PC-3 (cell line): ENCODE data around the gene PTP4A1. TPM values are rescaled to one million over a fixed set of nuclear protein-coding genes. Genes with fewer than 3 reads are reported as not detected.

Experiments
- ATAC-seq: fragments of 200-7000 bp; cut with Tn5 transposase; 2 replicates; pipeline ENCODE4 v1.9.1; 2020; ENCODE audit warnings: mild to moderate bottlenecking, moderate library complexity
- BruUV-seq: library from RNA; stranded (reverse); fragments of 400-500 nt; replicated peaks from 2 replicates; lab custom pipeline; 2021; lab: Mats Ljungman, UMichigan
- CTCF ChIA-PET: fragments of 300-600 bp; sonication (Branson Sonifier 250); formaldehyde crosslinking; loops from one replicate; lab custom pipeline; 2022; ENCODE audit warnings: antibody characterized with exemption; lab: Charles Lee
- POLR2A ChIA-PET: fragments of 300-600 bp; sonication (Branson Sonifier 250); formaldehyde crosslinking; loops from one replicate; lab custom pipeline; 2022; ENCODE audit warnings: antibody characterized with exemption; ENCODE audit not compliant: unreplicated experiment; lab: Charles Lee
- DNase-seq: peaks from one replicate; pipeline ENCODE4 v3.0.0-alpha.2; 2015
- H2AFZ ChIP-seq: fragments of 300-600 bp; sonication (generic); 2 replicates; pipeline ENCODE4 v1.6.0; 2016; ENCODE audit warnings: antibody characterized with exemption, low read length
- H3F3A ChIP-seq: fragments of 300-600 bp; sonication (generic); one replicate; pipeline ENCODE4 v1.6.0; 2017; ENCODE audit warnings: antibody characterized with exemption, low read length, control low read depth, mild to moderate bottlenecking; ENCODE audit not compliant: unreplicated experiment
- H3K27ac ChIP-seq: fragments of 300-600 bp; sonication (generic); 2 replicates; pipeline ENCODE4 v1.5.1; 2016; ENCODE audit warnings: mild to moderate bottlenecking, low read length
- H3K27me3 ChIP-seq: fragments of 300-600 bp; sonication (generic); 2 replicates; pipeline ENCODE4 v1.6.1; 2016; ENCODE audit warnings: low read length, mixed read lengths
- H3K36me3 ChIP-seq: fragments of 300-600 bp; sonication (generic); 2 replicates; pipeline ENCODE4 v1.6.1; 2016; ENCODE audit warnings: low read depth, mixed run types, low read length, mixed read lengths
- H3K4me1 ChIP-seq: fragments of 300-600 bp; sonication (generic); 2 replicates; pipeline ENCODE4 v1.5.1; 2016; ENCODE audit warnings: low read length; ENCODE audit not compliant: insufficient read depth
- H3K4me2 ChIP-seq: fragments of 300-600 bp; sonication (generic); 2 replicates; pipeline ENCODE4 v1.6.0; 2016; ENCODE audit warnings: low read length
- H3K4me3 ChIP-seq: fragments of 300-600 bp; sonication (generic); 2 replicates; pipeline ENCODE4 v1.5.1; 2016; ENCODE audit warnings: mild to moderate bottlenecking, low read length, mixed read lengths
- H3K79me2 ChIP-seq: fragments of 300-600 bp; sonication (generic); 2 replicates; pipeline ENCODE4 v1.6.1; 2017; ENCODE audit warnings: low read length, mixed read lengths
- H3K9ac ChIP-seq: fragments of 300-600 bp; sonication (generic); 2 replicates; pipeline ENCODE4 v1.6.0; 2016; ENCODE audit warnings: mild to moderate bottlenecking, low read length
- H3K9me2 ChIP-seq: fragments of 300-600 bp; sonication (generic); replicated peaks from 2 replicates; pipeline ENCODE4 v1.6.1; 2016; ENCODE audit warnings: mixed run types, low read length, mixed read lengths
- H3K9me3 ChIP-seq: fragments of 300-600 bp; sonication (generic); 2 replicates; pipeline ENCODE4 v1.6.1; 2016; ENCODE audit warnings: low read length, mixed read lengths
- H4K20me1 ChIP-seq: fragments of 300-600 bp; sonication (generic); 2 replicates; pipeline ENCODE4 v1.6.1; 2016; ENCODE audit warnings: low read length, mixed read lengths
- CTCF ChIP-seq: fragments of 300-600 bp; sonication (generic); conservative IDR thresholded peaks from 2 replicates; pipeline ENCODE4 v1.5.1; 2017; ENCODE audit warnings: antibody characterized with exemption, low read depth, mild to moderate bottlenecking, low read length
- EZH2 ChIP-seq: fragments of 300-600 bp; sonication (generic); IDR thresholded peaks from one replicate; pipeline ENCODE4 v1.6.1; 2017; ENCODE audit warnings: antibody characterized with exemption, mild to moderate bottlenecking, low read length; ENCODE audit not compliant: unreplicated experiment
- EZH2phosphoT487 ChIP-seq: fragments of 300-600 bp; sonication (generic); IDR thresholded peaks from 2 replicates; pipeline ENCODE4 v1.6.1; 2018; ENCODE audit warnings: mild to moderate bottlenecking, antibody characterized with exemption, low read length, borderline replicate concordance
- intact Hi-C: fragments of 100-400 bp; cut with micrococcal nuclease; formaldehyde crosslinking; loops from 2 replicates; pipeline ENCODE4 v1.9.0; 2023
- total RNA-seq: library from RNA; depleted of rRNA; stranded (reverse); fragments of >200 nt; gene quantifications from 2 replicates; pipeline ENCODE4 v1.2.3, GENCODE V29; 2014; rRNA removed

PTP4A1 gene
- total RNA-seq, 1 experiment from 2014 or later = 29.9 TPM

DNA sequence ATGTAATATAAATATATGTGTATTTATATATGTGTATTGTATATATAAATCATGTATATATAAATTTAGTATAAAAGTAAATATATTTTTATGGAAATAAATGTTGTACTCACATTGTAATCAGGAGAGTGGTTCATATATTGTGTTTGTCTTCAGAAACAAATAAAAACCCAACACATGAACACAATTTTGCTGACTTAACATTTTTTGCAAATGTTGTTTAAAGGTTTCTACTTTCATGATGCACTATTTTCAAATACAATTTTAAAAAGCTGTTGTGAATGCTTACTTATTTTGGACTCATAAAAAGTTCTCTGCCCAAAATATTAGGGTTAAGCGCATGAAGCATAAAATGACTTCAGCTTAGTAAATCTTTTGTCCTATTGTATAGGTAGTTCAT is 39.3 kb downstream of the PTP4A1 start:
- no peaks in the 10 kb centered on the region for H4K20me1 ChIP-seq
- no peak overlapping the region for H3K4me3 ChIP-seq
- no TSS peak for BruUV-seq
- DNase-seq (no peak), ATAC-seq (no peak)
- TF ChIP-seq CTCF (no peak), EZH2 (no peak), EZH2phosphoT487 (no peak)
- no peaks in the 10 kb centered on the region for H3K9me3 ChIP-seq
- no peaks in the 10 kb centered on the region for H3K36me3 ChIP-seq
- intact Hi-C loops = no loop called here
- H3K4me1 ChIP-seq = no peaks in the 10 kb centered on the region
- H3K27me3 ChIP-seq = no peaks in the 10 kb centered on the region
- ChIA-PET CTCF (no interaction called here), POLR2A (no interaction called here)
- H3K9ac ChIP-seq = no peak overlapping the region
- no peaks in the 10 kb centered on the region for H3F3A ChIP-seq
- H2AFZ ChIP-seq = no peak overlapping the region
- no peak overlapping the region for H3K27ac ChIP-seq
- H3K79me2 ChIP-seq = no peaks in the 10 kb centered on the region
- no peak overlapping the region for H3K4me2 ChIP-seq
- H3K9me2 ChIP-seq = no peaks in the 10 kb centered on the region

DNA sequence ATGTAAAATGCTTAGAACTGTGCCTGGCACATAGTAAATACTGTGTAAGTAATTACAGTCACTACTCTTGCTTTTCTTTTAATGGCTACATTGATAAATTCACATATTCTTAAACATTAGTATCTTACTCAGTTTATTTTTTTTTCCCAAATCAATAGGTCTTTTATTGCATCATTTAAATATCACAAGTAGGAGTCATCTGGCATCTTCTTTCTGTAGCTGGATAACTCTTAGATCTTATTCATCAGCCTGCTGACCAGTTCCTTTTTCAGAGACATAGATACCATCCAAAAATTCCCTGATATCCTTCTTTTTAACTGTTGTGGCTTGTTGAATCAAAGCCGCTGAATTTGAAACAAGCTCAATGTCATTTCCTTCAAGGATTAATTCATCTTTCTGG is 43.3 kb downstream of the PTP4A1 start:
- Histone ChIP-seq H2AFZ (no peak overlapping the region), H4K20me1 (no peaks in the 10 kb centered on the region), H3K36me3 (no peaks in the 10 kb centered on the region), H3K4me2 (no peak overlapping the region), H3K9me2 (no peaks in the 10 kb centered on the region), H3K4me1 (no peaks in the 10 kb centered on the region), H3K9me3 (no peaks in the 10 kb centered on the region), H3K9ac (no peak overlapping the region), H3F3A (no peaks in the 10 kb centered on the region), H3K79me2 (no peaks in the 10 kb centered on the region), H3K4me3 (no peak overlapping the region), H3K27ac (no peak overlapping the region), H3K27me3 (no peaks in the 10 kb centered on the region)
- intact Hi-C loops = no loop called here
- CTCF ChIA-PET = interaction anchor here (0.6 kb wide), 1 partner anchor 22 kb away, joined by 4 read pairs; no protein-coding TSS in a partner anchor
- ATAC-seq = no peak
- no TSS peak for BruUV-seq
- TF ChIP-seq EZH2phosphoT487 = no peak
- TF ChIP-seq CTCF = no peak
- TF ChIP-seq EZH2 = no peak
- DNase-seq = no peak
- POLR2A ChIA-PET = no interaction called here

Other genes with a start within 250 kb of the PTP4A1 start
- 17.9 and 21.8 TPM in 2 replicates for gene PHF3, start 63.3 kb downstream of the PTP4A1 start, total RNA-seq